Natural killer cell (primary cell): Measurements from ENCODE around the gene TFCP2. TPM values are rescaled to one million over a fixed set of nuclear protein-coding genes. Genes with fewer than 3 reads are reported as not detected.

Experiments
- ATAC-seq, 3 donors: fragments of 150-1000 bp in 2 of 3; fragments of 200-7000 bp in 1 of 3; cut with Tn5 transposase; 1 replicate in 1 of 3; 2 replicates in 2 of 3; pipeline ENCODE4 v1.10.0; 2021; ENCODE audit warnings: mild to moderate bottlenecking in 2 of 3, moderate library complexity in 2 of 3
- DNase-seq, 2 donors: peaks; one replicate each; pipeline versions ENCODE4 v3.0.0 to v3.0.0-alpha.2; 2013 to 2021; ENCODE audit warnings: mixed read lengths in 1 of 2
- H3K27ac ChIP-seq: one replicate; pipeline ENCODE4 v1.5.1; 2013; ENCODE audit warnings: mild to moderate bottlenecking, low read length
- H3K27me3 ChIP-seq: one replicate; pipeline ENCODE4 v1.6.1; 2013; ENCODE audit warnings: low read length; ENCODE audit not compliant: control insufficient read depth, insufficient read depth
- H3K36me3 ChIP-seq: one replicate; pipeline ENCODE4 v1.6.1; 2013; ENCODE audit warnings: low read length; ENCODE audit not compliant: control insufficient read depth, insufficient read depth
- H3K4me1 ChIP-seq: one replicate; pipeline ENCODE4 v1.6.1; 2013; ENCODE audit warnings: low read length; ENCODE audit not compliant: control insufficient read depth, insufficient read depth
- H3K4me3 ChIP-seq: one replicate; pipeline ENCODE4 v1.5.1; 2013; ENCODE audit warnings: low read length
- H3K9me3 ChIP-seq: one replicate; pipeline ENCODE4 v1.6.1; 2013; ENCODE audit warnings: low read length; ENCODE audit not compliant: control insufficient read depth, insufficient read depth
- H3K27ac Mint-ChIP-seq, 2 donors: one replicate each; pipeline ENCODE4 v1.8.0; 2022; ENCODE audit warnings: mild to moderate bottlenecking in 2 of 2, mixed read lengths in 2 of 2, moderate library complexity in 1 of 2
- H3K27me3 Mint-ChIP-seq, 2 donors: one replicate each; pipeline ENCODE4 v1.8.0; 2022; ENCODE audit warnings: low read depth in 2 of 2, mixed read lengths in 2 of 2
- H3K36me3 Mint-ChIP-seq: one replicate; pipeline ENCODE4 v1.8.0; 2022; ENCODE audit warnings: mixed read lengths
- H3K4me1 Mint-ChIP-seq, 2 donors: one replicate each; pipeline ENCODE4 v1.8.0; 2022; ENCODE audit warnings: mixed read lengths in 2 of 2
- H3K4me3 Mint-ChIP-seq: one replicate; pipeline ENCODE4 v1.8.0; 2022; ENCODE audit warnings: mild to moderate bottlenecking, moderate library complexity, mixed read lengths
- H3K9me3 Mint-ChIP-seq, 2 donors: one replicate each; pipeline ENCODE4 v1.8.0; 2022; ENCODE audit warnings: mixed read lengths in 2 of 2
- WGBS: methylation state at CpG from one replicate; pipeline ENCODE4 v1.1.7; 2013; ENCODE audit warnings: missing lambda C conversion rate; ENCODE audit not compliant: insufficient coverage; 5-methylcytosine and 5-hydroxymethylcytosine counted together
- intact Hi-C: fragments of 100-400 bp; cut with micrococcal nuclease; formaldehyde crosslinking; loops from one replicate; pipeline ENCODE4 v1.14.2; 2022
- total RNA-seq, 4 donors: library from RNA; stranded (reverse); fragments of 120-200 nt in 1 of 4; gene quantifications; one replicate each; pipeline versions ENCODE4 v1.2.3 to v1.2.4, GENCODE V29; 2013 to 2022
- TF ChIP-seq, protein P1 (sequence below): fragments of 200-600 bp; IDR thresholded peaks from one replicate; pipeline ENCODE4 v1.8.0; 2022; ENCODE audit warnings: antibody characterized with exemption

TFCP2 gene
- total RNA-seq, 3 donors from 2014 or later (not counting 1 experiment from before 2014, with no cell fraction given), result 26.6 to 34.8 (median 34.8) TPM

GRCh38 chr12:51127050-51127729, 45.7 kb downstream of the TFCP2 start:
- intact Hi-C loops, result no loop called here
- no peaks in the 10 kb centered on the region for H3K36me3 Mint-ChIP-seq

GRCh38 chr12:51126297-51126696, 46.6 kb downstream of the TFCP2 start:
- H3K4me3 Mint-ChIP-seq, result no peak overlapping the region
- intact Hi-C loops, result no loop called here
- no peaks in the 10 kb centered on the region for H3K36me3 Mint-ChIP-seq
- Histone ChIP-seq H3K36me3 (peaks cover 6% of the 10 kb centered on the region), H3K9me3 (no peaks in the 10 kb centered on the region), H3K4me1 (no peaks in the 10 kb centered on the region), H3K4me3 (no peak overlapping the region), H3K27ac (no peak overlapping the region), H3K27me3 (no peaks in the 10 kb centered on the region)
- TF ChIP-seq, protein P1, sequence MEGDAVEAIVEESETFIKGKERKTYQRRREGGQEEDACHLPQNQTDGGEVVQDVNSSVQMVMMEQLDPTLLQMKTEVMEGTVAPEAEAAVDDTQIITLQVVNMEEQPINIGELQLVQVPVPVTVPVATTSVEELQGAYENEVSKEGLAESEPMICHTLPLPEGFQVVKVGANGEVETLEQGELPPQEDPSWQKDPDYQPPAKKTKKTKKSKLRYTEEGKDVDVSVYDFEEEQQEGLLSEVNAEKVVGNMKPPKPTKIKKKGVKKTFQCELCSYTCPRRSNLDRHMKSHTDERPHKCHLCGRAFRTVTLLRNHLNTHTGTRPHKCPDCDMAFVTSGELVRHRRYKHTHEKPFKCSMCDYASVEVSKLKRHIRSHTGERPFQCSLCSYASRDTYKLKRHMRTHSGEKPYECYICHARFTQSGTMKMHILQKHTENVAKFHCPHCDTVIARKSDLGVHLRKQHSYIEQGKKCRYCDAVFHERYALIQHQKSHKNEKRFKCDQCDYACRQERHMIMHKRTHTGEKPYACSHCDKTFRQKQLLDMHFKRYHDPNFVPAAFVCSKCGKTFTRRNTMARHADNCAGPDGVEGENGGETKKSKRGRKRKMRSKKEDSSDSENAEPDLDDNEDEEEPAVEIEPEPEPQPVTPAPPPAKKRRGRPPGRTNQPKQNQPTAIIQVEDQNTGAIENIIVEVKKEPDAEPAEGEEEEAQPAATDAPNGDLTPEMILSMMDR, result no peak
- H3K9me3 Mint-ChIP-seq, result no peaks in the 10 kb centered on the region
- peak overlapping the region; percentile 2 to 25 for H3K27ac Mint-ChIP-seq
- H3K4me1 Mint-ChIP-seq, result peaks cover 9% of the 10 kb centered on the region in 2 donors
- 85% methylated on average over 2 of the region's 2 CpGs for WGBS
- no peak for DNase-seq
- H3K27me3 Mint-ChIP-seq, result no peaks in the 10 kb centered on the region
- ATAC-seq, result no peak

More at GRCh38 chr12:51127050-51127729, 45.7 kb downstream of the TFCP2 start:
- Mint-ChIP-seq H3K4me3 (no peak overlapping the region), H3K27me3 (no peaks in the 10 kb centered on the region), H3K27ac (peak overlapping the region; percentile 2 to 25), H3K9me3 (no peaks in the 10 kb centered on the region), H3K4me1 (peaks cover 9% of the 10 kb centered on the region in 2 donors)
- no CpG with 5 or more reads among the region's 2 CpGs for WGBS
- Histone ChIP-seq H3K4me1 (no peaks in the 10 kb centered on the region), H3K9me3 (no peaks in the 10 kb centered on the region), H3K4me3 (no peak overlapping the region), H3K27ac (no peak overlapping the region), H3K27me3 (no peaks in the 10 kb centered on the region), H3K36me3 (peaks cover 6% of the 10 kb centered on the region)
- ATAC-seq, result no peak
- TF ChIP-seq, protein P1, result no peak
- DNase-seq, result no peak

GRCh38 chr12:51124504-51124903, 48.4 kb downstream of the TFCP2 start:
- H3K36me3 Mint-ChIP-seq, result no peaks in the 10 kb centered on the region

More at GRCh38 chr12:51124504-51124903, 48.4 kb downstream of the TFCP2 start:
- DNase-seq (no peak), ATAC-seq (no peak)
- no peaks in the 10 kb centered on the region for H3K27me3 ChIP-seq
- Mint-ChIP-seq H3K27me3 (no peaks in the 10 kb centered on the region), H3K27ac (no peak overlapping the region), H3K4me1 (peaks cover 9% of the 10 kb centered on the region in 2 donors), H3K9me3 (no peaks in the 10 kb centered on the region), H3K4me3 (no peak overlapping the region)
- TF ChIP-seq, protein P1, result no peak
- peaks cover 6% of the 10 kb centered on the region for H3K36me3 ChIP-seq
- no peak overlapping the region for H3K4me3 ChIP-seq
- H3K4me1 ChIP-seq, result no peaks in the 10 kb centered on the region
- 98% methylated on average over 14 of the region's 14 CpGs for WGBS
- intact Hi-C loops, result no loop called here
- no peaks in the 10 kb centered on the region for H3K9me3 ChIP-seq
- no peak overlapping the region for H3K27ac ChIP-seq
